ENCODE measurements around the gene SOX5.
"Not testable (repeated sequence)": the region's sequence is repeated elsewhere in the genome, so short reads cannot be mapped to it uniquely, and the experiment has no call there.

The SOX5 gene

DNA sequence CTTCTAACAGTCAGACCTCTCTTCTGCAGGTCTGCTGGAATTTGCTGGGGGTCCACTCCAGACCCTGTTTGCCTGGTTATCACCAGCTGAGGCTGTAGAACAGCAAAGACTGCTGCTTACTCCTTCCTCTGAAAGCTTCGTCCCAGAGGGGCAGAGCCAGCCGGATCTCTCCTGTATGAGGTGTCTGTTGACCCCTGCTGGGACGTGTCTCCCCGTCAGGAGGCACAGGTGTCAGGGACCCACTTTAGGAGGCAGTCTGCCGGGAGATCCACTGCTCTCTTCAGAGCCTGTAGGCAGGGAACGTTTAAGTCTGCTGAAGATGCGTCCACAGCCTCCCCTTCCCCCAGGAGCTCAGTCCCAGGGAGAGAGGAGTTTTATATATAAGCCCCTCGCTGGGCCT is 125.1 kb downstream of the SOX5 start:
- H3K4me3 ChIP-seq (ENCODE audit: low read depth, low read length) = no peak overlapping the region
- TF ChIP-seq, protein P1, sequence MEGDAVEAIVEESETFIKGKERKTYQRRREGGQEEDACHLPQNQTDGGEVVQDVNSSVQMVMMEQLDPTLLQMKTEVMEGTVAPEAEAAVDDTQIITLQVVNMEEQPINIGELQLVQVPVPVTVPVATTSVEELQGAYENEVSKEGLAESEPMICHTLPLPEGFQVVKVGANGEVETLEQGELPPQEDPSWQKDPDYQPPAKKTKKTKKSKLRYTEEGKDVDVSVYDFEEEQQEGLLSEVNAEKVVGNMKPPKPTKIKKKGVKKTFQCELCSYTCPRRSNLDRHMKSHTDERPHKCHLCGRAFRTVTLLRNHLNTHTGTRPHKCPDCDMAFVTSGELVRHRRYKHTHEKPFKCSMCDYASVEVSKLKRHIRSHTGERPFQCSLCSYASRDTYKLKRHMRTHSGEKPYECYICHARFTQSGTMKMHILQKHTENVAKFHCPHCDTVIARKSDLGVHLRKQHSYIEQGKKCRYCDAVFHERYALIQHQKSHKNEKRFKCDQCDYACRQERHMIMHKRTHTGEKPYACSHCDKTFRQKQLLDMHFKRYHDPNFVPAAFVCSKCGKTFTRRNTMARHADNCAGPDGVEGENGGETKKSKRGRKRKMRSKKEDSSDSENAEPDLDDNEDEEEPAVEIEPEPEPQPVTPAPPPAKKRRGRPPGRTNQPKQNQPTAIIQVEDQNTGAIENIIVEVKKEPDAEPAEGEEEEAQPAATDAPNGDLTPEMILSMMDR (IDR thresholded peaks at IDR 0.05; ENCODE audit: low read depth, low read length) = no peak

DNA sequence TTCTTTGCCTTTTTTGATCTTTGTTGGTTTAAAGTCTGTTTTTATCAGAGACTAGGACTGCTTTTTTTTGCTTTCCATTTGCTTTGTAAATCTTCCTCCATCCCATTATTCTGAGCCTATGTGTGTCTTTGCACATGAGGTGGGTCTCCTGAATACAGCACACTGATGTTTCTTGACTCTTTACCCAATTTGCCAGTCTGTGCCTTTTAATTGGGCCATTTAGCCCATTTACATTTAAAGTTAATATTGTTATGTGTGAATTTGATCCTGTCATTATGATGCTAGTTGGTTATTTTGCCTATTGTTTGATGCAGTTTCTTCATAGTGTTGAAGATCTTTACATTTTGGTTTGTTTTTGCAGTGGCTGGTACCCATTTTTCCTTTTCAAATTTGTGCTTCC is 126.6 kb downstream of the SOX5 start:
- H3K4me3 ChIP-seq (ENCODE audit: low read depth, low read length) = not testable (repeated sequence)

DNA sequence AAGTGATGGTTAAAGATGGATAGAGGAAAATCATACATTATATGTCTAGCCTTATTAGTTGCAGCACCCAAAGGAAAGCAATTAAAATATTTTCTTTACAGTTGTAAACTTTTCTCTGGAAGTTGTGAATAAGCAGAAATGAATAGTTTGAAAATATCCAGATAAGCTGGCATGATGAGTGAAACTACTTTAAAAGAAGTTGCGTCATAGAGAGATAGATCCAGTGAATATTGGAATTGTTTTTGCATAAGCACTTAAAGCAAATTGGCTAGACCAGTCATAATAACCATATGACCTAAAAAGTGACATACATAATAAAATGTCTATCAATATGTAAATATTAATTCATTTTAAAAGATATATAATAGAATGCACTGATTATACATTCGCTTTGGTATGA is 132.1 kb downstream of the SOX5 start:
- H3K4me3 ChIP-seq (ENCODE audit: low read depth, low read length) = no peak overlapping the region
- TF ChIP-seq, protein P1 (IDR thresholded peaks at IDR 0.05; ENCODE audit: low read depth, low read length) = no peak

DNA sequence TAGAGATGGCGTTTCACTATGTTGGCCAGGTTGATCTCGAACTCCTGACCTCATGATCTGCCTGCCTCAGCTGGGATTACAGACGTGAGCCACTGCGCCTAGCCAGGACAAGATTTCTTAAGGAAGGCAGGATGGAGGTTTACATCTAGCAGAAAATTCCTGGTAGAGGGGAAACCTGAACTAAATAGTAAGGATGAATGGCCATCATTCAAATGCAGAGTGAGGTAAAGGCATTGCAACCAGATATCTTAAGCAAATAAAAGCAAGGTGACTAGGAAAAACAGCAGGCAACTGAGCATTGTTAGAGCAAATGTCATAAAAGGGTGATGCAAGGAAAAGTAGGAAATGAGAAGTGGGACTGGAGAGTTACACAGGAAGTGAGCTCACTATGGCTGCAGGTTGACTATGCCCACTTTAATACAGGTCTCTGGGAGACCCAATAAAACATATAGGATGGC is 133.0 kb downstream of the SOX5 start:
- TF ChIP-seq, protein P1 (IDR thresholded peaks at IDR 0.05; ENCODE audit: low read depth, low read length) = no peak
- H3K4me3 ChIP-seq (ENCODE audit: low read depth, low read length) = no peak overlapping the region

DNA sequence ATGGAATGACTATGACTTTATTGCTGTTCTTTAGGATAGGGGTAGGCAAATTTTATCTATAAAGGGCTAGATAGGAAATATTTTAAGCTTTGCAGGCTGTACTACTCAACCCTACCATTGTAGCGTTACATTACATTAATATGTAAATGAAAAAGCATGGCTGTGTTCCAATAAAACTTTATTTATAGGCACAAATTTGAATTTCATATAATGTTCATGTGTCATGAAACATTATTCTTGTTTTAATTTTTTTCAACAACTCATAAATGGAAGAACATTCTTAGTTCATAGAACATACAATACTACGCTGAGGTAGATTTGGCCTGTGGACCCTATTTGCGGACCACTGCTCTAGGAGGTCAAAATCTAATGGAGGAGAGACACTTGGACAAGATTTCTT is 133.7 kb downstream of the SOX5 start:
- TF ChIP-seq, protein P1 (IDR thresholded peaks at IDR 0.05; ENCODE audit: low read depth, low read length) = no peak
- no peak overlapping the region for H3K4me3 ChIP-seq (ENCODE audit: low read depth, low read length)

DNA sequence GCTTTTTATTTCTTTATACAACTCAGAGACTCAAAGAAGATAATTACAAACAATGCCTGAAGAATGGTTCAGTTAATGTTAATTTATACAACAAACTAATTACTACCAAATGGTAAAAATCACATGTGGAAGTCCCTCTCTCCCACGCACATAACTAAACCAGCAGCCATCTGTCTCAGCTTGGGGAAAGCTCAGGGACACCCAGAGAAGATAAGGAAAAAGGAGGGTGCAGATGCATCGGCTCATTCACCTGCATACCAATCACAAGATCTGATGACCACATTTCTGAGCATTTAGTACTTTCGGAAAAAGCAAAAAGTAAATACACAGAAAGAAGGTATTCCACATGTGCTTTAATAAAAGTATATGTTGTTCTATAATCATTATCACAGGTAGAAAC is 136.3 kb downstream of the SOX5 start:
- TF ChIP-seq, protein P1 (IDR thresholded peaks at IDR 0.05; ENCODE audit: low read depth, low read length) = no peak
- no peak overlapping the region for H3K4me3 ChIP-seq (ENCODE audit: low read depth, low read length)

DNA sequence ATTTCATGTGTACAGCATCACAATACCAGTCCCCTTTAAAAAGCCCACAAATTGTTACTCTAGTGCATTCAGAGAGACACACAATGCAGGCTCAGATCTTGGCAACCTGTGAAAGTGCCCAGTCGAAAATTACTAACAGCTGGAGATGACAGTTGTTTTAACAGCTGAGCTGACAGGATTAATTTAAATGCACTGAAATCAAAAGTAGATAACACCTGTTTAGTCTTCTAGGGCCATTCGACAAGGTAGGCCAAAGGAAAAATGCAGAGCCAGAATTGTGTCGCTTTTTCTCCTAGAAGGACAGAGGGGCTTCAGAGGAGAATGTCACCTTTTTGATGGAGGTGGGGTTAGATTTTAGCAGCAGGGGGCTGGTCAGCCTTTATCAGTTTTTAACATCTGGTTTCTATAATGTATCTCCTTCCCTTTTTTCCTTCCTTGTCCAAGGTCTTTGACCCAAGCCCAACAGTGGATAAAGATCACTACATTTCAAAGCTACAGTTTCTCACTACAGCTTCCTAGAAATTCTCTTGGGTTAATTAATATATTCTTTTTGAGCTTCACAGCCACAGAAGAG is 139.1 kb downstream of the SOX5 start:
- no peak overlapping the region for H3K4me3 ChIP-seq (ENCODE audit: low read depth, low read length)
- TF ChIP-seq, protein P1 (IDR thresholded peaks at IDR 0.05; ENCODE audit: low read depth, low read length) = no peak

DNA sequence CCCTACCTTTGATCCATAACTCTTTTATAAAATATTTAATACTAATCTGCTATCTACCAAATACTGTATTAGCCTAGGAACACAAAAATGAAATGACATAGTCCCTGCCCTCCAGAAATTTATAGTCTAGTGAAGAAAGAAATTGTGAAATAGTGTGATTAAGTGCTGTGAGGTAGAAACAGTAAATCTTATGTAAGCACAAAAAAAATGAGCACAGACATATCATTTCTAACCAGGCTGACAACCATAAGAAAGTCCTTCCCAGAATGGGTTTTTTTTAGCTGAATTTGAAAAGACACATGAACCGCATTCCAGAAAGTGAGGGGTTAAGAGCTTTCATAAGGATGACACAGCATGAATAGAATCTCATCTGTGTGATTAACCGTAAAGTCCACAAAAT is 145.9 kb downstream of the SOX5 start:
- TF ChIP-seq, protein P1 (IDR thresholded peaks at IDR 0.05; ENCODE audit: low read depth, low read length) = no peak
- no peak overlapping the region for H3K4me3 ChIP-seq (ENCODE audit: low read depth, low read length)
